Suppressor macrophage (primary cell): Measurements from ENCODE around the gene USF1.

ENCODE experiments used
- DNase-seq, 4 experiments: peaks; one replicate each; pipeline ENCODE4 v3.0.0-alpha.2; 2020 to 2022
- total RNA-seq, 17 experiments: gene quantifications; one replicate each; lab custom pipeline; 2026; ENCODE audit warnings: mixed read lengths in 6 of 17, inconsistent platforms in 3 of 17; lab: John Stamatoyannopoulos, UW

USF1 gene
- 22.4 to 80.9 (median 55.3) reads per million in 17 experiments for total RNA-seq

- peak; percentile 96 to 97 (median 97) for DNase-seq
Observed at GRCh38 chr1:161045736-161046604, at the start of gene USF1. Gene USF1, minus strand, starts transcription at chr1:161045977. Its CDS starts 2,702 bp downstream, at chr1:161043275.

GRCh38 chr1:161095230-161095629, 49.5 kb upstream of the USF1 start:
- DNase-seq = no peak

DNA sequence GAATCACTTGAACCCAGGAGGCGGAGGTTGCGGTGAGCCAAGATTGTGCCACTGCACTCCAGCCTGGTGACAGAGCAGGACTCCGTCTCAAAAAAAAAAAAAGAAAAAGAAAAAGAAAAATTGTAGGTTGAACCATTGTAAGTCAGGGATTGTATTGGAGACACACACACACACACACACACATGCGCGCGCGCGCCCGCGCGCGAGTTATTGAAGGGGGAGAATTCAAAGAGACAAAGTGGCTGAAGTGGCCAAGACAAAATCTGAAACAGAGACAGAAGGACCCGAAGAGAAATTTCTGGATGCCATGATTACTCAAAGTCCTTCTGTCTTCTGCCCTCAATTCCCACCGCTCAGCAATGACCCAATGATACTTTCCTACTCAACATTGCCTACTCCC, 48.7 kb upstream of the USF1 start:
- no peak for DNase-seq

DNA sequence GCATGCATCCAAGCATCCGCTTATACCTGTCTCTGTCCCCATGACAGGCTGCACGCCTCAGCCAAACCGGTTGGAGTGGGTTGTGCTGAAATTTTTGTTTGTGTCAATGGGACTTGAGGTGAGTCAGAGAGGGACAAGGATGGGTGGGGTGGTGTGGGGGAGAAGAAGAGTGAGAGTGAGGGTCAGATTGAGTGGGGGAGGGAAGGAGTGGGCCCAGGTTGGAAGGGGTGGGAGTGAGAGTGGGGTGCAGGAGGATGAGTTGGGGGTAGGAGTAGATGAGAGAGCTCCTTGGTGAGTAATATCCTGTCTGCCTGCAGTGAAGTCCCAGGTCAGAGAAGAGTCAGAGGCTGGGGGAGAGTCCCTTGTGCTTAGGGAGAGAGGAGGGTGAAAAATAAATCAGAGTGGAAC, 46.8 kb upstream of the USF1 start:
- DNase-seq = peak; percentile 24 to 52 (median 48)

DNA sequence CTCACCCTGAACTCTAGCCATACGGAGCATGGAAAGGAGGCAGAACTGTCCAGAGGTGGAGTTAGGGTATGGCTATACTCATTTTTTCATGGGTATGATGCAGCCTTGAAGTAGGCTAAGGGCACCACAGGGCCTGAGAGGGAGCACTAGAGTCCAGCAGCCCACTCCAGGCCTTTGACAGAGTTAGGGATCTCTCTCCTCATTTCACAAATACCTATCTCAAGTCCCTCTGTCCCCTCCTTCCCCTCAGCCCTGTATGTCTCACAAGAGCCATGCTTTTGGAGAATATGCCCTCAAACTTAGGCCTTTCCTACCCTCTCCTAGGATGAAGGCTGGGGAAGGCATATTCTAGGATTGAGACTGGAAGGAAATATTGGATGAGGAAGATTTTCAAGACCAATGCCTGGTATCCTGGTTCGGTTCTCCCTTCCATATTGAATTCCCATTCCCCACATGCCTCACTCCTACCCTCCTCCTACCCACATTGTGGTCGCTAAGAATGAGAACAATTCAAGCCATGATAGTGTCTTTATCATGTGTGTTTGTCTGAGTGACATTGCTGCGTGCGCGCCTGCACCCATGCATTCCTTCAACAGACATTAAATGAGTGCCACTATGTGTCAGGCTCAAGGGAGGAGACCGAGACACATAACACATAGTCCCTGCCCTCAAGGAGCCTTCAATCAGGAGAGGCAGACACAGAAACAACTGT, 46.2 kb upstream of the USF1 start:
- DNase-seq = no peak

DNA sequence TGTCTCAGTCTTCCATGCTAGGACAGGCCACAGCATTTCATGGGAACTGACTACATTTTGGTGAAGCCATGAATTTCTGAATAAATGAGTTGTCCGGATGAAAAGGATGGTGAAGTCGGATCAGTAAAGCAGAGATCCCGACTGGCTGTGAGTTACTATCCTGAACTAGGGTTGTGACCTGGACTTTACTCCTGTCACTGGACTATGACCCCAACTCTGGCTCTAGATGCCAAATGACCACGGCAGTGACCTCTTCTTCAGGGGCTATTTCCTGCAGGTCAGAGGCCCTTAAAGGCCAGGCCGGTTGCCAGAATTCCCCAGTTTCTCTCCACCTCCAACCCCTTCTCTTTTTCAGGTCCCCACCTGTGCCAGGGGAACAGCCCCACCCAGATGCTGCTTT, 45.3 kb upstream of the USF1 start:
- DNase-seq = no peak

- no peak for DNase-seq
Observed at GRCh38 chr1:161090617-161091016, 44.8 kb upstream of the USF1 start.

DNA sequence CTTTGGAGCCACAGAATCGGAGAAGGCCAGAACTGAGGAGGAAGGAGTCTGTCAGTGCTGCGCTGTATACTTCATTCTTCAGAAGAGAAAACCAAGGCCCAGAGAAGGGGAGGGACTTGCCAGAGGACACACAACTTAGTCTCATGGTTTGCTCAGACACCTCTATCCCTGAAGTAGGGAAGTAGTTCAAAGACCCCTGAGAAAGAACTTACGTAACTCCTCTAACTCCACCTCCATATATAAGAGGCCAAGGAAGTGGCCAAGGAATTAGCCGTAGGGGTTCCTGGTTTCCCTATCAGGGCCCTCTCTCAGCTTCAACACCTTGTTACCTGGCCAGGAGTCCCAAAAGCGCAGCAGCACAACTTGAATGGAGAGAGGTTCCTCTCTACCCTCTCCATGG, 44.2 kb upstream of the USF1 start:
- no peak for DNase-seq

- peak; percentile 66 to 82 (median 79) for DNase-seq
Observed at GRCh38 chr1:161089251-161089924, 43.6 kb upstream of the USF1 start, which contains the start of gene NECTIN4. Gene NECTIN4, minus strand, starts transcription at chr1:161089558. Its CDS starts 262 bp downstream, at chr1:161089296.

DNA sequence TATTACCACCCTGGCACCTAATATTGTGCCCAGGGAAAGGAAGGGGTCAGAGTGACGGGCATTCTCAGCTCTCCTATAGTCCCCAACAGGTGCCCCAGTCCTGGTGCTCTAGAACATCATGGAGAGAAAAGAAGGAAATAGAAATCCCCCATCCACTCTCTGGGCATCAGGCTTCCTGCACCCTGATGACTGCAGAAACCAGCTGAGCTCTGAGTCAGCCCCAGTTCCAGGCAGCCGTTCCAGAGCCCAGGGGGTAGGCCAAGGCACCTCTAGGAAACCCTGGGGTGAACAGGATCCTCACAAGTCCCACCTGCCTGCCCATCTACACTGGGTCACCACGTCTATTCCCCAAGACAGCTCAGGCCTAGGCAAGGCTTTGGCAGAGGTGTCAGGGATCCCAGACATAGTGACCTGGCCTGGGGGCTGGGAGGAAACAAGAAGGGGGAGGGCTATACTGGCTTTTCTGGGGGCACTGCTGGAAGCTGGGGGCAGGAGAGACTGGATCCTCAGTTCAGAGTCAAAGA, 42.9 kb upstream of the USF1 start:
- DNase-seq = peak; percentile 66 to 86 (median 82)

DNA sequence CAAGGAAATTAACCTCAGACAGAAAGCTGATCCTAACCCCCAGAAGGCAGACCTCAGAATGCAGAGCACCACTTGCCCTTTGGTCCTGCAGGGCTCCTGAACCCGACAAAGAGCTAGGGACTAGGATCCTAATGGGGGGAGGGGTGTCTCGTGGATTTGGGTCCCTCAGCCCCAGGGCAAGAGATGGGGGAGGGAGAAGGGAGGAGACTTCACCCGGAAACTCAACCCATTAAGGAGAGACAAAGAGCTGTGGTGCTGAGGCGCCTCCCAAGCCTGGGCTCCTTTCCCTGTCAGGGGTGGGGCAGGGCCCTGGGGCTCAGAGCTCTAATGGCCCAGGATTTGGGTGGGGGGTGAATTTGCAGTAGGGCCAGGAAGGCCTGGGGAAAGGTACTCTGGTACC, 40.7 kb upstream of the USF1 start:
- no peak for DNase-seq

- no peak for DNase-seq
Observed at GRCh38 chr1:161085165-161085564, 39.4 kb upstream of the USF1 start.

GRCh38 chr1:161084597-161084988, 38.8 kb upstream of the USF1 start:
- no peak for DNase-seq

DNA sequence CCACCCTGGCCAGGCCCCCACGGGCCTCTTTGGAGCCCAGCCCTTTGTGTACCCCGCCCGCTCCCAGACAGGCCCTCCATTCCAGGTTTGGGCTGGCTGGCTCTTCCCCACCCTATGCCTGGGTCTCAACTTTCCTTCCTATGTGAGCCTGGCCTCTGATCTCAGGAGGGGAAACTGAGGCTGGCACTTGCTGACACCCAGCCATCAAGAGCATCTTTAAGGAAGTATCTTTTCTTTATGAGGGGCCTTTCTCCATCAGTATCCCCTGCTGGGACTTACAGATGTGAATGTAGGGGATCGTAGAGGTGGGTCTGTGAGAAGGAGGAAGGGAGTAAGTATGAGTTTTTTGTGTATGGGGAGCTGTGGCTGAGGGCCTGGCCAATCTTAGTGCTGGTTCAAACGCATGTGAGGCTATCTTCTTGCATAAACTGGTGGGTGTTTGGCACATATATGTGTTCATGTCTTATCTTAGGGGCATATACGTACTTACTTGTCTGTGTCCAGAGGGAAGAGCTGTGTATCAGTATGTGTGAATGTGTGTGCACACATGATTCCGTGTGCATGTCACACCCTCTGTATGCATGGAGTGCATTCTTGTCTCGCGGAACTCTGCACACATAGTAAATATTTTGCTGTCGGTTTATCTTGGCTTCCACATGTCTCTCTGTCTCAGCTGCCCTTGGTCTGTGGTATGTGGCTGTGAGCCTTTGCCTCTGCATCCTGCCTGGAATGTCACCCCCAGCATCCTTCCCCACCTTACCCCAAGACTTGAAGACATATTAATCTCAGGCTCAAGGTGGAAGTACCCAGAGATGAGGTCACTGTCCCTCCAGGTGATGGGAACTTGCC, 38.2 kb upstream of the USF1 start:
- peak; percentile 29 to 53 (median 44) for DNase-seq

- DNase-seq = peak; percentile 93 to 98 (median 96)
Observed at GRCh38 chr1:161082996-161083747, 37.4 kb upstream of the USF1 start.

- DNase-seq = no peak
Observed at GRCh38 chr1:161082483-161082882, 36.7 kb upstream of the USF1 start.

DNA sequence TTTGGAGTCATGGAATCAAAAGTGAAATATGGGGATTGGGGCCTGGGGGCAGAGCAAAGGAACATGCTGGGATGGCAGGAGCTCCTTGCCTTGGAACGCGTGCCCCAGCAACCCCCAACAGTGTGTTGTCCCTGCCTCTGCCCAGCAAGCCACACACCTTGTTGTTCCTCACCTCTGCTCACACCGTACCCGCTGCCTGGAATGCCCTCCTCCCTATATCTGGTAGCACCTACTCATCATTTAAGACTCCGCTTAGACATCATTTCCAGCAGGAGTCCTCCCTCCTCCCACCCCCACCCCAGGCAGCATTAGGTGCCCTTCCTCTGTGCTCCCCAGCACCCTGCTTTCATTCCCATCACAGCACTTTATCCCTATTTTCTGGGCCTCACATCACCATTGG, 35.7 kb upstream of the USF1 start:
- DNase-seq = no peak

- no peak for DNase-seq
Observed at GRCh38 chr1:161080441-161081405, 34.9 kb upstream of the USF1 start.

DNA sequence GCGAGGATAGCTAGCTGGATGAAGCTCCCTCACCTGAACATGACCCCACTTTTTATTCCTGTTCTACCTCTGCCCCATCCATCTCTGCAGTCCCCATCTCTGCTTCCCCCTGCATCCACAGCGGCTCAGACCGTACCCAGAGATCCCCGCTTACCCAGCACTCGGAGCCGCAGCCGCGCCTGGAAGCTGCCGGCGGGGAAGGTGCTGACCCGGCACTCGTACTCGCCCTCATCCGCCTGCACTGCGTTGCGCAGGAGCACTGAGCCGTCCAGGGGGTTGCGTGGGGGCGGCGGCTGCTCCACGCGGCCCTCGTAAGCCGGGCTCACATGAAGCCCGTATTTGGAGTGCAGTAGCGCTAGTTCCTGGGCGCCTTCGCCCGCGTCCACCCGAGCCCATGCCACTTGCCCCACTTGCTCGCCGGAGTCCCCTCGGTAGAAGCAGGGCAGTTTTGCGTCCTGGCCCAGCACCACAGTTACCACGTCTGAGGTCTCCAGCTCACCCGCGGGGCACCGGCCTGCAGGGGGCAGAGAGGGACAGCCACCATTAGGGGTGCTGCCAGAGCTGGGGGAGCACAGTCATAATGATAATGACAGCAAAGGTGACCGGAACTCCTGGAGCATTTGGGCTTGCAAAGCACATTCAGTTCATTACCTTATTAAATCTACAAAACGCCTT, 33.8 kb upstream of the USF1 start:
- DNase-seq = no peak
